Stimulated activated CD4-positive, alpha-beta T cell treated with anti-CD3 and anti-CD28 coated beads, Interleukin-1b, Interleukin-23, amount 100 ng/mL, for 4 hours (primary cell): ENCODE measurements around the gene HGS.

Experiments used
- DNase-seq, 2 donors: peaks; one replicate each; pipeline ENCODE4 v3.0.0-alpha.2; 2020; ENCODE audit warnings: low read depth in 2 of 2

The HGS gene

GRCh38 chr17:81741049-81741593, 57.3 kb downstream of the HGS start:
- DNase-seq, result no peak

GRCh38 chr17:81741594-81742452, 58.0 kb downstream of the HGS start:
- no peak for DNase-seq
